ENCODE results near the gene FLOT1. TPM values are rescaled to one million over a fixed set of nuclear protein-coding genes. Genes with fewer than 3 reads are reported as not detected.

Gene FLOT1
- total and polyA plus RNA-seq, 2 donors from 2014 or later = 227 to 317 TPM

- no peaks in the 10 kb centered on the region for H3K9me3 ChIP-seq (ENCODE audit: control insufficient read depth in 2 of 3, insufficient read depth in 1 of 3, low read length in 3 of 3)
- DNase-seq (peak in 1 of 5 donors; percentile 25), FAIRE-seq (no peak)
- H3K4me3 ChIP-seq (ENCODE audit: low read length in 3 of 3) = no peak overlapping the region
- no peak for TF ChIP-seq CTCF (IDR thresholded peaks at IDR 0.05; ENCODE audit: borderline replicate concordance, extremely low read depth, insufficient read depth)
- no peak overlapping the region for H3K9ac ChIP-seq (ENCODE audit: low read length in 3 of 3)
- intact Hi-C loops (cut with DNase I) = no loop called here
- H3K27ac ChIP-seq (ENCODE audit: low read depth in 2 of 2, low read length in 2 of 2) = no peak overlapping the region
- no peaks in the 10 kb centered on the region for H3K27me3 ChIP-seq (ENCODE audit: control insufficient read depth, insufficient read depth, low read length)
- H3K4me1 ChIP-seq (ENCODE audit: control insufficient read depth in 2 of 3, insufficient read depth in 2 of 3, low read depth in 1 of 3, low read length in 3 of 3) = peaks cover 0 to 18% (median 7%) of the 10 kb centered on the region in 3 donors
- H3K36me3 ChIP-seq (ENCODE audit: control insufficient read depth in 2 of 3, insufficient read depth in 3 of 3, low read length in 3 of 3) = peaks cover 4 to 25% (median 8%) of the 10 kb centered on the region in 3 donors
Measured at GRCh38 chr6:30707281-30707850, 35.1 kb downstream of the FLOT1 start.

- Histone ChIP-seq H3K9ac (ENCODE audit: low read length in 3 of 3) (no peak overlapping the region), H3K9me3 (ENCODE audit: control insufficient read depth in 2 of 3, insufficient read depth in 1 of 3, low read length in 3 of 3) (no peaks in the 10 kb centered on the region), H3K27ac (ENCODE audit: low read depth in 2 of 2, low read length in 2 of 2) (no peak overlapping the region), H3K27me3 (ENCODE audit: control insufficient read depth, insufficient read depth, low read length) (no peaks in the 10 kb centered on the region), H3K4me1 (ENCODE audit: control insufficient read depth in 2 of 3, insufficient read depth in 2 of 3, low read depth in 1 of 3, low read length in 3 of 3) (peaks cover 0 to 18% (median 7%) of the 10 kb centered on the region in 3 donors), H3K4me3 (ENCODE audit: low read length in 3 of 3) (no peak overlapping the region), H3K36me3 (ENCODE audit: control insufficient read depth in 2 of 3, insufficient read depth in 3 of 3, low read length in 3 of 3) (peaks cover 0 to 13% (median 0%) of the 10 kb centered on the region in 3 donors)
- DNase-seq = peak in 1 of 5 donors; percentile 20
- FAIRE-seq = no peak
- intact Hi-C loops (cut with DNase I) = no loop called here
- TF ChIP-seq CTCF (IDR thresholded peaks at IDR 0.05; ENCODE audit: borderline replicate concordance, extremely low read depth, insufficient read depth) = no peak
Measured at GRCh38 chr6:30705620-30706019, 36.9 kb downstream of the FLOT1 start.

GRCh38 chr6:30703821-30704220 lies 38.7 kb downstream of the FLOT1 start:
- H3K4me3 ChIP-seq (ENCODE audit: low read length in 3 of 3) = no peak overlapping the region
- peaks cover 0 to 6% (median 0%) of the 10 kb centered on the region in 3 donors for H3K36me3 ChIP-seq (ENCODE audit: control insufficient read depth in 2 of 3, insufficient read depth in 3 of 3, low read length in 3 of 3)
- FAIRE-seq (no peak), DNase-seq (peak in 1 of 5 donors; percentile 10)
- H3K27ac ChIP-seq (ENCODE audit: low read depth in 2 of 2, low read length in 2 of 2) = no peak overlapping the region
- no peaks in the 10 kb centered on the region for H3K9me3 ChIP-seq (ENCODE audit: control insufficient read depth in 2 of 3, insufficient read depth in 1 of 3, low read length in 3 of 3)
- TF ChIP-seq CTCF (IDR thresholded peaks at IDR 0.05; ENCODE audit: borderline replicate concordance, extremely low read depth, insufficient read depth) = no peak
- H3K4me1 ChIP-seq (ENCODE audit: control insufficient read depth in 2 of 3, insufficient read depth in 2 of 3, low read depth in 1 of 3, low read length in 3 of 3) = peaks cover 0 to 7% (median 3%) of the 10 kb centered on the region in 3 donors
- no peaks in the 10 kb centered on the region for H3K27me3 ChIP-seq (ENCODE audit: control insufficient read depth, insufficient read depth, low read length)
- H3K9ac ChIP-seq (ENCODE audit: low read length in 3 of 3) = no peak overlapping the region
- intact Hi-C loops (cut with DNase I) = no loop called here

Measured in kidney (tissue), 14 donors.